ENCODE results near the gene DCP1B.

The DCP1B gene

GRCh38 chr12:1918081-1918883 lies 86.0 kb downstream of the DCP1B start, which contains the start of gene CACNA2D4:
TSS of gene CACNA2D4 (minus strand) at chr12:1918652. CDS start at chr12:1918473, 179 bp downstream.
- peak; percentile 44 for DNase-seq

- DNase-seq: peak; percentile 32
Measured at GRCh38 chr12:1917172-1918070, 86.8 kb downstream of the DCP1B start.

DNA sequence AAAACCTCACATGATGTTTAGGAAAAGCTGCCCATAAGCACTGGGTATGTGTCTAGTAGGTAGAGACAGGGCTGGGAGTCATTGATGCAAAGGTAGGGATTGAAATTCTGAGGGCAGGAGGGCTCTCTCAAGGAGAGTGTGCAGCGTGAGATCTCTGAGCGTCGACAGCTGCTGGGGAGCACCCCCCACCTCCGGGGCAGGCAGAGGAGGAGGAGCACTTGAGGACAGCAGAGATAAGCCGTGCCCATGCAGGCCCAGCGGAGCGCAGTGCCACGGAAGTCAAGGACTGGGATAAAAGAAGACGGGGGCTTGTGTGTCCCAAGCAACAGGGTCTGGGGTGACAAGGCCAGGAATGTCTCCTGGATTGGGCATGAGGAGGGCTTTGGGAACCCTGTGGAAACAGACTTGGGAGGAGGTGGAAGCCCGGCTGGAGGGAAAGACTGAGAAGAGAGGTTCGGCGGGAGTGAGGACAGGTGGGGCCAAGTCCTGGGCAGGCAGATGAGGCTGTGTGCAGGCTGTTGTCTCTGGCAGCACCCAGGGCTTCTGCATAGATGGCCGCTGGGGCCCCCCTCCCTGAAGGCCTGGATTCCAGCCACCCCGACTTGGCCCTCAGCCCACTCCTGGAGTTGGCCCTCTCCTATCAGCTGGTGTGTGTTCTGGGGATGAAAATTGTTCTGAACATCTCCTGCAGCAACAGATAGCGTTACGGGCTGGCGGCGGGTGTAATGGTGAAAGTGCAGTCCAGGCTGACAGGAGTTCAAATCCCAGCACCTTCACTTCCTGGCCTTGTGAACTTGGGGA lies 87.7 kb downstream of the DCP1B start:
- peak; percentile 58 for DNase-seq

DNA sequence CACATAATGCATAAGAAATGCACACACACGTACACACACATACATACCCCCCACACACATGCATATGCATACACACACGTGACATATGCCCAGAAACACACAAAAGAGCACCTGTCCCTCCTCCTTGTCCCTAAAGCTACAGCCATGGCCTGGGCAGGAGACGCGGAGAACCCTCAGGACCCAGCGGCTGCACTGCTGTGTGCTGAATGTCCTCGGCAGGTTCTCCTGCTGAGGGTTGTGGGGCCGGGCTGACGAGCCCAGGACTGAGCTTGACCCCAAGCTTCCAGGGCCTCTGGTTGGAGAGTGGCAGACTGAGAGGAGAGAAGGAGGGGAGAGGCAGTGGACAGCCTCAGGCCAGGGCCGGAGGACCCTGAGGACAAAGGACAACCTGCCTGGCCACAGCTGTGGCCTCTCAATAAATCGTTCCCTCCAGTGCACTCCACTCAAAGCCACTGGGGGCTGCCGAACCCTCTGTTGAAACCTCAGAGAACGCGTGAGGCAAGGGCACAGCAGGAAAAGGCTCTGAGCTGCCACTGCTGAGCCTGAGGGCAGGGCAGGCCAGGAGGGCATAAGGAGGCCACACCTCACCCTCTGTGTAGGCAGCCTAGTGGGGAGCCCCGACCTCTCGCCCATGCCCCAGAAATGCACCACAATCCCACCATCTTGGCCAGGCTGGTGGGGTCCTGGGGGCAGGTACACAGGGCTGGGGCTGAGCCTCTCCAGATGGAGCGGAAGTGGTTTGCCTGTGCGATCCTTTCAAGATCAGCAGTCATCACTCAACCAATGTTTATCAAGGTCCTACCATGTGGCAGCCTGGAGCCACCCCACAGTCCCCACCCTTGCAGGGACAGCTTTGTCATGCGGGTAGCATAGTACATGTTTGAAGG lies 88.9 kb downstream of the DCP1B start:
- DNase-seq: peak; percentile 43

- DNase-seq: peak; percentile 19
Measured at GRCh38 chr12:1914114-1914911, 89.9 kb downstream of the DCP1B start.

GRCh38 chr12:1913377-1914113 lies 90.7 kb downstream of the DCP1B start:
- DNase-seq: peak; percentile 40

GRCh38 chr12:1912580-1913376 lies 91.5 kb downstream of the DCP1B start:
- peak; percentile 18 for DNase-seq

DNA sequence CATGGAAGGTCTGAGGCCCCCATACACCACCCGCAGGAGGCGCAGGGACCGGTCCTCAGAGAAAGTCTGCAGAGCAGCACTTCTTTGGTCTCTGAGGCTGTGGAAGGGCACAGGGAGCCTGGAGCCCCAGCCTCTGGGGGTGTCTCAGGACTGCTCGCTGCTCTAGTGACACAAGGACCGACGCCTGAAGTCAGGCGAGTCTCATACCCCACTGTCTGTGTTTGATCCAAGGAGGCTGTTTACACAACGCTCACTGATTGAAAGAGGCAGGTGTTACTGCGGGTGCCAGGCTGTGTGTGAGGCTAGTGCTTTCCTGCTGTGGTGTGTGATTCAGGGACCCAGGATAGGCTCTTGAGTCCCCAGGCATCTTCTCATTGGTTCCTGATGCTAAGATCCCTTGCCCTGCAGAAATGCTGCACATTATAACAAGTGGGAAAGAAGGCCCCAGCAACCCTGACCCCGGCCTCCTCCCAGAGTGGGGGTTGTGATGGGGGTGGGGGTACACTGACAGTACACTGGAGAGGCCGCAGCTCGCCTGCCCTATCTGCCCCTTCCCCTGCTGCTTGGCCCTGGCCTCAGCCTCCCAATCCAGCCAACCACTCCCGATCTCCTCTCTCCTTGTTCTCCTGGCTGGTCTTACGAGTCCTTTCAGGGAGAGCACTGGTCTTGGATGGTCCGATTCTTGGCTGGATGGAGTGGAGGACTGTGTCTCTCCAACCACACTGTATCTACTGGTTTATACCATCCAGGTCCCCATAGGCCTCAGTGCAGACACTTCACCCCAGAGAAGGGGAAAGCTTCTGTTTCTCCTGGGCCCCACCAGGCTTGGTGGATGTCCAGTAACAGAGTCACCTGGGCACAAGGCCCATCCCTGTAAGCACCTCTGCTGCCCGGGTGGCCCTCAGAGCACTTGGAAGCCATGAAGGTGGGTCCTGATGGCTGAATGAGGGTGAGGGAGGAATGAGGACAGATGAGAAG lies 92.4 kb downstream of the DCP1B start:
- peak; percentile 43 for DNase-seq

- no peak for DNase-seq
Measured at GRCh38 chr12:1910468-1910867, 93.8 kb downstream of the DCP1B start.

GRCh38 chr12:1908758-1909157 lies 95.5 kb downstream of the DCP1B start:
- DNase-seq: no peak

GRCh38 chr12:1907652-1908611 lies 96.3 kb downstream of the DCP1B start:
- no peak for DNase-seq

GRCh38 chr12:1906579-1906978 lies 97.7 kb downstream of the DCP1B start:
- DNase-seq: peak; percentile 19

DNA sequence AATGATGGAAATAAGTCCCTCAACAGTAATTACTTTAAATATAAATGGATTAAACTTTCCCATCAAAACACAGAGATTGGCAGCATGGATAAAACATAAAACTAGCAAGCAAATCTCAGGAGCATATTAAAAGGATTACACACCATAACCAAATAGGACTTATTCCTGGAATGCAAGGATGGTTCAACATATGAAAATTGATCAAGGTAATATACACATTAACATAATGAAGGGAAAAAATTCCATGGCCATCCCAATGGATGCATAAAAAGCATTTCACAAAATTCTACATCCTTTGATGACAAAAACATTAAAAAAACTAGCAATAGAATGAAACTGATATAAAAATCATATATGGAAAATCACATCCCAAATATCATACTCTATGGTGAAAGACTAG lies 99.4 kb downstream of the DCP1B start:
- no peak for DNase-seq

- DNase-seq: no peak
Measured at GRCh38 chr12:1896964-1897363, 107.3 kb downstream of the DCP1B start.

All from right forelimb (tissue), 1 donor.